Naive thymus-derived CD4-positive, alpha-beta T cell (primary cell): ENCODE measurements around the gene NBDY. TPM values are rescaled to one million over a fixed set of nuclear protein-coding genes. Genes with fewer than 3 reads are reported as not detected.
A peak's percentile ranks its signal among the peaks of the same experiment; 100 is the strongest.

Experiments
- ATAC-seq: fragments of 150-1000 bp; cut with Tn5 transposase; 2 replicates; pipeline ENCODE4 v1.10.0; 2021; ENCODE audit warnings: mild to moderate bottlenecking, moderate library complexity
- CTCF ChIA-PET: fragments of 350-600 bp; sonication (Branson Sonifier 250); formaldehyde crosslinking; loops from one replicate; lab custom pipeline; 2021; ENCODE audit warnings: antibody characterized with exemption; lab: Charles Lee
- POLR2A ChIA-PET: fragments of 350-600 bp; sonication (Branson Sonifier 250); formaldehyde crosslinking; loops from one replicate; lab custom pipeline; 2021; ENCODE audit warnings: antibody characterized with exemption, inconsistent platforms; lab: Charles Lee
- DNase-seq, 9 donors: peaks; one replicate each; pipeline versions ENCODE4 v3.0.0 to v3.0.0-alpha.2; 2020 to 2022; ENCODE audit warnings: mixed read lengths in 1 of 9
- H3K27ac ChIP-seq: one replicate; pipeline ENCODE4 v1.7.0; 2013; ENCODE audit warnings: mild to moderate bottlenecking, low read depth, low read length, moderate library complexity
- H3K27me3 ChIP-seq, 2 donors: one replicate each; pipeline ENCODE4 v1.7.0; 2013; ENCODE audit warnings: low read length in 2 of 2, mild to moderate bottlenecking in 2 of 2, moderate library complexity in 2 of 2; ENCODE audit not compliant: control insufficient read depth in 2 of 2, insufficient read depth in 2 of 2
- H3K36me3 ChIP-seq, 3 experiments: 1 replicate in 2 of 3; 2 replicates in 1 of 3; pipeline ENCODE4 v1.7.0; 2013; ENCODE audit warnings: low read length in 3 of 3, mild to moderate bottlenecking in 3 of 3, moderate library complexity in 1 of 3; ENCODE audit not compliant: insufficient read depth in 3 of 3, control insufficient read depth in 2 of 3
- H3K4me1 ChIP-seq, 2 donors: one replicate each; pipeline ENCODE4 v1.7.0; 2013; ENCODE audit warnings: low read length in 2 of 2, mild to moderate bottlenecking in 2 of 2, moderate library complexity in 1 of 2; ENCODE audit not compliant: control insufficient read depth in 2 of 2, insufficient read depth in 2 of 2
- H3K4me3 ChIP-seq: 2 replicates; pipeline ENCODE4 v1.7.0; 2013; ENCODE audit warnings: mild to moderate bottlenecking, low read length
- H3K9me3 ChIP-seq, 3 experiments: 1 replicate in 2 of 3; 2 replicates in 1 of 3; pipeline ENCODE4 v1.7.0; 2013; ENCODE audit warnings: low read length in 3 of 3; ENCODE audit not compliant: control insufficient read depth in 2 of 3
- H3K27ac Mint-ChIP-seq, 9 donors: one replicate each; pipeline ENCODE4 v1.8.0; 2020 to 2022; ENCODE audit warnings: mixed read lengths in 9 of 9, mild to moderate bottlenecking in 8 of 9, moderate library complexity in 5 of 9, inconsistent platforms in 2 of 9
- H3K27me3 Mint-ChIP-seq, 5 donors: one replicate each; pipeline ENCODE4 v1.8.0; 2021 to 2022; ENCODE audit warnings: mixed read lengths in 5 of 5, mild to moderate bottlenecking in 1 of 5
- H3K36me3 Mint-ChIP-seq, 5 donors: one replicate each; pipeline ENCODE4 v1.8.0; 2020 to 2022; ENCODE audit warnings: mixed read lengths in 5 of 5, mild to moderate bottlenecking in 3 of 5, inconsistent platforms in 1 of 5
- H3K4me1 Mint-ChIP-seq, 7 donors: one replicate each; pipeline ENCODE4 v1.8.0; 2020 to 2022; ENCODE audit warnings: mixed read lengths in 7 of 7, mild to moderate bottlenecking in 3 of 7, inconsistent platforms in 1 of 7
- H3K4me3 Mint-ChIP-seq, 10 donors: one replicate each; pipeline ENCODE4 v1.8.0; 2020 to 2022; ENCODE audit warnings: mild to moderate bottlenecking in 10 of 10, mixed read lengths in 10 of 10, moderate library complexity in 6 of 10, inconsistent platforms in 2 of 10
- H3K9me3 Mint-ChIP-seq, 11 donors: one replicate each; pipeline ENCODE4 v1.8.0; 2020 to 2022; ENCODE audit warnings: mixed read lengths in 11 of 11, mild to moderate bottlenecking in 4 of 11, inconsistent platforms in 1 of 11, moderate library complexity in 1 of 11
- intact Hi-C, 2 donors: fragments of 100-400 bp; cut with micrococcal nuclease; formaldehyde crosslinking; loops; one replicate each; pipeline ENCODE4 v1.15.1; 2023
- polyA plus RNA-seq, 2 donors: library from polyadenylated mRNA; unstranded; fragments of 300-500 nt; fragmentation: Illumina TruSeq; gene quantifications; one replicate each; pipeline ENCODE4 v1.2.3, GENCODE V29; 2021
- total RNA-seq, 6 experiments: library from RNA in 5 of 6; stranded (reverse) in 5 of 6; gene quantifications; 1 replicate in 5 of 6; 2 replicates in 1 of 6; pipeline ENCODE4 v1.2.3 and lab custom pipeline; 2021 to 2026

NBDY gene
- total and polyA plus RNA-seq, 7 experiments from 2014 or later: 24.9 to 91.5 (median 40.9) TPM

DNA sequence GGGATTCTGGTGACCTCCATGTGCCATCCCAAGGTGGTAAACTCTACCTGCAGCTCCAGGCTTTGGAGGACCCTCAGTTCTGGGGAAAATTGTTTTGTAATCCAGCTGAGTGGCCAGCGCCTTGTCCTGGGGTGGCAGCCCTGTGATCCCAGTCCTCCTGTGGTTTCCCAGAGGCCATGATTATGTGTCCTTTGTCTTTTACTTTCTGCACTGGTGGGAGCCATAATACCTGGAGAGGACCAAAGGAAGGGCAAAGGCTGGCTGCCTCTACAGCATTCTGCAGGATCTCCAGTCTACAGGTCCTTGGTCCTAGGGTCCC is 64.0 kb downstream of the NBDY start:
- Histone ChIP-seq H3K27me3 (no peaks in the 10 kb centered on the region), H3K9me3 (no peaks in the 10 kb centered on the region), H3K36me3 (no peaks in the 10 kb centered on the region), H3K4me1 (peaks cover 2 to 10% of the 10 kb centered on the region in 2 donors), H3K4me3 (no peak overlapping the region), H3K27ac (no peak overlapping the region)
- ChIA-PET POLR2A (interaction anchor here (0.7 to 1.0 kb wide), 2 partner anchors 11 to 19 kb away, joined by 3 read pairs; no protein-coding TSS in a partner anchor), CTCF (no interaction called here)
- Mint-ChIP-seq H3K4me1 (peaks cover 35 to 64% (median 51%) of the 10 kb centered on the region in 7 donors), H3K27me3 (no peaks in the 10 kb centered on the region), H3K9me3 (no peaks in the 10 kb centered on the region), H3K36me3 (peaks cover 0 to 7% (median 3%) of the 10 kb centered on the region in 5 donors), H3K4me3 (no peak overlapping the region), H3K27ac (no peak overlapping the region)
- no peak for ATAC-seq
- intact Hi-C loops: no loop called here
- no peak for DNase-seq

DNA sequence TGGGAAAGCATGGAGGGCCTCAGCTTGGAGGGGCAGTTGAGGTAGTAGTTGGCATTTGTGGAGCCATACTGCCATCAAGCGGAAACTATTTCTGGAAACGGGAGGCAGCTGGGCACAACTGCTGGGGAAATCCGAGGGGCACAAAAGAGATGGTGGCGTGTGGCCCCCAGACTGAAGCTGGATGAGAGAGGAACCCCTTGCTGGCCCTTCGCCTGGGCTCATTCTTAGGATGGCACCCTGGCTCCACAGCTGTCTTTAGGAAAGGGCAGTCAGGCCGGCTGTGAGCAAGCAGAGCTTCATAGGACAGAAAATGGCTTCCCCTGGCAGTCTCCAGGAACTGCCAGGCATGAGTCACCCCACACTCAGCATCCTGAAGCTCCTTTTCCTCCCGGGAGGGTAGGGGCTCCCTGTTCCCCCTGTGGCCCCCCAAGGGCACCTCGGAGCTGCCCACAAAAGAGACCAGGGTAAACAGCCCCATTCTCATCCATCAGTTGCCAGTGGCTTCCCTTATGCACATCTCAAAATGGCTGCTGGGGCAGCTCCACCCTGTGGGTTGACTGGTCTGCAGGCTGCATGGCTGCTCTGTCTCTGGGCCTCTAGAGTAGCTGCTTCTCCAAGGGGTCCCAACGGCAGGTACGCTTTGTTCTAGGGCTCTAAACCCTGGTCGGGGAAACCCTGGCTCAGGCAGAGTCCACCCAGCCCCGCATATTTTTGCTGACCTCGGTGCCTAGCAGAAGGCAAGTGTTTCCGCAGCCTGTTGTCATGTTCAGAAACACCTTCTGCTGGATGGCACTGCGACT is 64.7 kb downstream of the NBDY start:
- intact Hi-C loops: loop anchor here in 1 of 2 donors (1.0 kb wide), 1 partner anchor 25 kb away; no protein-coding TSS in a partner anchor
- ChIA-PET CTCF (no interaction called here), POLR2A (interaction anchor here (0.7 to 1.0 kb wide), 2 partner anchors 11 to 19 kb away, joined by 3 read pairs; no protein-coding TSS in a partner anchor)
- peaks cover 0 to 7% (median 3%) of the 10 kb centered on the region in 5 donors for H3K36me3 Mint-ChIP-seq
- ATAC-seq: no peak
- Histone ChIP-seq H3K27me3 (no peaks in the 10 kb centered on the region), H3K4me3 (no peak overlapping the region), H3K27ac (no peak overlapping the region), H3K9me3 (no peaks in the 10 kb centered on the region), H3K4me1 (peaks cover 8 to 16% of the 10 kb centered on the region in 2 donors), H3K36me3 (no peaks in the 10 kb centered on the region)
- no peaks in the 10 kb centered on the region for H3K9me3 Mint-ChIP-seq
- H3K27ac Mint-ChIP-seq: peak overlapping the region in 8 of 9 donors; percentile 14 to 81 (median 68)
- H3K27me3 Mint-ChIP-seq: no peaks in the 10 kb centered on the region
- peak overlapping the region in 1 of 10 donors; percentile 25 for H3K4me3 Mint-ChIP-seq
- DNase-seq: no peak
- peaks cover 35 to 69% (median 54%) of the 10 kb centered on the region in 7 donors for H3K4me1 Mint-ChIP-seq

DNA sequence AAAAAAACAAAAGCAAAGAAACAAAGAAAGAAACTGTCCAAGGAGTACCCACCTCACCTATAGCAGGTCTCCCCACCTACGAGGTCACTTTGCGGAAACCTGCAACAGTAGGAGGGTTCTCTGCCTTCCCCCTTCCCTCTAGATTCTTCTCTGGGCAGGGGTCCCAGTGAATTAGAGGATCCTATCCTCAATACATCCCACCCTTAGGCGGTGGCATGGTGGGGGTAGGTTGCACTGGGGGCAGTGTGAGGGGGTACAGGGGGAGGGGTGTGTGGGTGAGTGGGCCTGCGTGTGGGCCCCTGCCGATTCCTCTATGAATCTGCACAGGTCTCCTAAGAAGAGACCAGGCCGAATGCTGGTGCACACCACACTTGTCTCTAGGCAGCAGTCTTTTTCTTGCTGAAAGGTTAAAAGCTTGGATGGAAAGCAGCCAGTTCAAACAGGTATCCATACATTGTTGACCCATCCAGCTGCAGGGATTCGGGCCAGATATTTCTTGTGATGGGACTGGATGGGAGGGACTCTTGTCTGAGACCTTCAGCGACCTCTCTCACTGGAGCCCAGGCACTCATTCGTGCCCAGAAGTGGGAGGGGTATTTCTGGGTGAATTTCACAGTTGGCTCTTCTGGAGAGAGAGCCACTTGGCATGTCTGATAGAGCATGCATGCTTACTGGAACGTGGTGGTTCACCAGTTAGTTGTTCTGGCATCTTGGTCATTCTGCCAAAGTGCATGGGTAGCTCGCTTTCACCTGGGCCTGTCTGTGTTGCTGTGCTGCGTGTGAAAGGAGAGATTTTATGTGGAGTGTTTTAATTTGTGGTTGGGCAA is 65.6 kb downstream of the NBDY start:
- Mint-ChIP-seq H3K4me1 (peaks cover 39 to 70% (median 56%) of the 10 kb centered on the region in 7 donors), H3K36me3 (peaks cover 0 to 4% (median 3%) of the 10 kb centered on the region in 5 donors), H3K9me3 (no peaks in the 10 kb centered on the region), H3K27me3 (no peaks in the 10 kb centered on the region), H3K27ac (peak overlapping the region in 7 of 9 donors; percentile 28 to 81 (median 69)), H3K4me3 (peak overlapping the region in 1 of 10 donors; percentile 1)
- no peaks in the 10 kb centered on the region for H3K9me3 ChIP-seq
- peaks cover 8 to 25% of the 10 kb centered on the region in 2 donors for H3K4me1 ChIP-seq
- H3K27me3 ChIP-seq: no peaks in the 10 kb centered on the region
- no peak overlapping the region for H3K4me3 ChIP-seq
- intact Hi-C loops: loop anchor here in 1 of 2 donors (1.0 kb wide), 1 partner anchor 24 kb away; no protein-coding TSS in a partner anchor
- no peak overlapping the region for H3K27ac ChIP-seq
- ATAC-seq (no peak), DNase-seq (no peak)
- H3K36me3 ChIP-seq: no peaks in the 10 kb centered on the region
- ChIA-PET CTCF (no interaction called here), POLR2A (no interaction called here)

DNA sequence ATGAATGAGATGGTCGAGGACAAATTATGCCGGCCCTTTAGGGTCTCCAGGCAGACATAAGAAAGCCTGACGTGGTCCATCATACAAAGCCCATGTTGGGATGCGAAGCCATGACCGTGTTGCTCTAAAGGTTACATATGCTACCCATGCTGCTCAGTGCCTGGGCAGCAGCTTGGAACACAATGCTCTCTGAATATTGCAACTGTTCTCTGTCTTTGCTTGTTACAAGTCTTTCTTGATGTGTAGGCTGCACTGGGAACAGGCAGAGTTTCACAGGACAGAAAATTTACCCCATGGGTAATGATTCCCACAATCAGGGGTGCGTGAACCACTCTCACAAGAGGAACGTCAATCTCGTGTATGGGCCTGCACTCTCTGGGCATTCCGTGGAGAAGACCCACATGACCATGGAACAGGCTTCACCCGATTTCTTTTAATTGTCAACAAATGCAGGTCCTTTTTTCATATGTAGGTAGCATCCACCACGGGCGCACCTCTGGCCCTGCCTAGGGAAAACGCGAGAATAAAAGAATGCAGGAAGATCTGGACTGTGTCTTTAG is 66.3 kb downstream of the NBDY start:
- ChIA-PET POLR2A (no interaction called here), CTCF (no interaction called here)
- no peaks in the 10 kb centered on the region for H3K9me3 ChIP-seq
- Mint-ChIP-seq H3K36me3 (peaks cover 0 to 4% (median 3%) of the 10 kb centered on the region in 5 donors), H3K9me3 (no peaks in the 10 kb centered on the region), H3K4me1 (peaks cover 42 to 77% (median 61%) of the 10 kb centered on the region in 7 donors), H3K27me3 (no peaks in the 10 kb centered on the region), H3K27ac (peak overlapping the region in 7 of 9 donors; percentile 32 to 97 (median 75)), H3K4me3 (no peak overlapping the region)
- no peak overlapping the region for H3K27ac ChIP-seq
- peaks cover 10 to 33% of the 10 kb centered on the region in 2 donors for H3K4me1 ChIP-seq
- intact Hi-C loops: no loop called here
- no peaks in the 10 kb centered on the region for H3K27me3 ChIP-seq
- DNase-seq (no peak), ATAC-seq (no peak)
- no peak overlapping the region for H3K4me3 ChIP-seq
- H3K36me3 ChIP-seq: no peaks in the 10 kb centered on the region

DNA sequence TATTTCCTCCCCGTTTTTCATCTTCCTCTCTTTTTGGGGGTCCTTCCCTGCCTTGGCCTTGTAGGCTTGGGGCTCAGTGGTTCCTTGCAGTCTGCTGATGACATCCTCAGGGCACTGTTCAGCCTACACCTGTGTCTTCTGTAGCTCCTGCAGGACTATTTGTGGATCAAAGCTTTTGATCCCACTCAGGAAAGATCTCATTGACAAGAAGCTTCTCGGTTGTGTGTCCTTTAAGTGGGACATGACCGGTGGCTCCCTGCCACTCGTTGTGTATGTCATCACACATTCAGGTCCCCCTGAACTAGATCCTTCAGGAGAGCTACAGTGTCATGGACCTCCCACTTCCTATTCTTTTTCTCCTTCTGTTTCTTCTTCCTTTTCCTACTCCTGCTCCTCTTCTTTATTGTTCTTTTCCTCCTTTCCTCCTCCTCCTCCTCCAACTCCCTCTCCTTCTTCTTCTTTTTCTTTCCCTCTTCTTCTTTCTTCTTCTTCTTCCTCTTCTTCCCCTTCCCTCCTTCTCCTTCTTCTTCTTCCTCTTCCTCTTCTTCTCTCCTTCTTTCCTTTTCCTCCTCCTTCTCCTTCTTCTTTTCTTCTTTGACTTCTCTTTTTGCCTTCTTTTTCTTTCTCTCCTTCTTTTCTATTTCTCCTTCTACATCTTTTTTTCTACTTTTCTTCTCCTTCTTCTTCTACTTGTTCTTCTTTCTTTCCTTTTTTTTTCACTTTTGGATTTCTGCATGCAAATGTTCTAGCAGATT is 67.8 kb downstream of the NBDY start:
- Histone ChIP-seq H3K27ac (peak overlapping the region; percentile 4), H3K27me3 (no peaks in the 10 kb centered on the region), H3K36me3 (peaks cover 0 to under 1% (median 0%) of the 10 kb centered on the region in 3 experiments), H3K4me3 (no peak overlapping the region), H3K9me3 (no peaks in the 10 kb centered on the region), H3K4me1 (peaks cover 23 to 37% of the 10 kb centered on the region in 2 donors)
- Mint-ChIP-seq H3K4me1 (peaks cover 43 to 77% (median 71%) of the 10 kb centered on the region in 7 donors), H3K27ac (peak overlapping the region in 8 of 9 donors; percentile 75 to 97 (median 87)), H3K4me3 (peak overlapping the region in 1 of 10 donors; percentile 57), H3K27me3 (no peaks in the 10 kb centered on the region), H3K9me3 (no peaks in the 10 kb centered on the region), H3K36me3 (peaks cover 0 to 5% (median 3%) of the 10 kb centered on the region in 5 donors)
- no peak for DNase-seq
- ChIA-PET CTCF (no interaction called here), POLR2A (no interaction called here)
- ATAC-seq: no peak
- intact Hi-C loops: no loop called here
